SK-N-SH (cell line): ENCODE measurements around the gene CTXND1. TPM values are rescaled to one million over a fixed set of nuclear protein-coding genes. Genes with fewer than 3 reads are reported as not detected.
"Not testable (repeated sequence)": the region's sequence is repeated elsewhere in the genome, so short reads cannot be mapped to it uniquely, and the experiment has no call there.

ENCODE experiments used
- CTCF ChIA-PET: fragments of 300-600, 350-600 bp; formaldehyde crosslinking; extraction: SDS; loops from one replicate; lab custom pipeline; 2021; lab: Yijun Ruan, JAX
- POLR2A ChIA-PET: fragments of 350-600 bp; sonication (Branson Sonifier 250); formaldehyde crosslinking; extraction: SDS; loops from one replicate; lab custom pipeline; 2020; ENCODE audit warnings: antibody characterized with exemption, inconsistent platforms; lab: Yijun Ruan, JAX
- DNase-seq: peaks from one replicate; pipeline ENCODE4 v3.0.0; 2012
- H2AFZ ChIP-seq: fragments of 200-600 bp; sonication (generic); 2 replicates; pipeline ENCODE4 v1.8.1; 2016; ENCODE audit warnings: antibody characterized with exemption, mild to moderate bottlenecking, low read depth
- H3F3A ChIP-seq: fragments of 200-600 bp; sonication (generic); replicated peaks from 2 replicates; pipeline ENCODE3; 2016; ENCODE audit warnings: antibody characterized with exemption, mild to moderate bottlenecking; ENCODE audit not compliant: insufficient read depth
- H3K27ac ChIP-seq, 2 experiments: fragments of 200-500 bp in 1 of 2; fragments of 200-600 bp in 1 of 2; sonication (Bioruptor generic) in 1 of 2; sonication (generic), shearing (Covaris generic) in 1 of 2; 2 replicates each; pipeline versions ENCODE4 v1.5.1 to v1.6.1; 2014 to 2016; ENCODE audit warnings: low read depth in 2 of 2, inconsistent platforms in 1 of 2, low read length in 1 of 2, mild to moderate bottlenecking in 1 of 2, mixed read lengths in 1 of 2
- H3K27me3 ChIP-seq: fragments of 200-600 bp; sonication (generic), shearing (Covaris generic); 2 replicates; pipeline ENCODE4 v1.6.1; 2016; ENCODE audit warnings: mixed run types; ENCODE audit not compliant: insufficient read depth
- H3K36me3 ChIP-seq, 2 experiments: fragments of 200-500 bp in 1 of 2; fragments of 200-600 bp in 1 of 2; sonication (Bioruptor generic) in 1 of 2; sonication (generic) in 1 of 2; replicated peaks in 1 of 2; 2 replicates each; pipeline versions ENCODE3 to v1.5.1; 2014 to 2016; ENCODE audit warnings: low read length in 1 of 2, mild to moderate bottlenecking in 1 of 2; ENCODE audit not compliant: insufficient read depth in 2 of 2, control insufficient read depth in 1 of 2
- H3K4me1 ChIP-seq, 2 experiments: fragments of 200-500 bp in 1 of 2; fragments of 200-600 bp in 1 of 2; sonication (Bioruptor generic) in 1 of 2; sonication (generic), shearing (Covaris generic) in 1 of 2; 2 replicates each; pipeline versions ENCODE4 v1.5.1 to v1.6.1; 2014 to 2016; ENCODE audit warnings: low read depth in 1 of 2, low read length in 1 of 2, mixed run types in 1 of 2; ENCODE audit not compliant: insufficient read depth in 2 of 2, control insufficient read depth in 1 of 2
- H3K4me2 ChIP-seq: fragments of 200-600 bp; sonication (generic), shearing (Covaris generic); 2 replicates; pipeline ENCODE4 v1.6.1; 2017; ENCODE audit warnings: mixed run types
- H3K4me3 ChIP-seq, 2 experiments: fragments of 200-500 bp in 1 of 2; fragments of 200-600 bp in 1 of 2; sonication (Bioruptor generic) in 1 of 2; sonication (generic), shearing (Covaris generic) in 1 of 2; 2 replicates each; pipeline versions ENCODE4 v1.5.1 to v1.8.1; 2014 to 2016; ENCODE audit warnings: low read depth in 2 of 2, inconsistent platforms in 1 of 2, low read length in 1 of 2, mild to moderate bottlenecking in 1 of 2, mixed read lengths in 1 of 2, moderate library complexity in 1 of 2
- H3K79me2 ChIP-seq: fragments of 200-600 bp; sonication (generic); 2 replicates; pipeline ENCODE4 v1.8.1; 2017; ENCODE audit warnings: mild to moderate bottlenecking; ENCODE audit not compliant: insufficient read depth
- H3K9ac ChIP-seq: fragments of 200-600 bp; sonication (generic); 2 replicates; pipeline ENCODE4 v1.6.1; 2017; ENCODE audit warnings: mixed run types
- H3K9me2 ChIP-seq: fragments of 200-600 bp; sonication (generic); 2 replicates; pipeline ENCODE4 v1.6.1; 2017; ENCODE audit warnings: mixed run types
- H3K9me3 ChIP-seq: fragments of 200-600 bp; sonication (generic); 2 replicates; pipeline ENCODE4 v1.6.1; 2017; ENCODE audit warnings: mixed run types, mild to moderate bottlenecking, moderate library complexity
- H4K20me1 ChIP-seq: fragments of 200-600 bp; sonication (generic); 2 replicates; pipeline ENCODE4 v1.6.1; 2017; ENCODE audit warnings: mild to moderate bottlenecking, mixed run types; ENCODE audit not compliant: insufficient read depth
- CHD2 ChIP-seq: fragments of 150-350 bp; IDR thresholded peaks from 2 replicates; pipeline ENCODE4 v1.6.1; 2018; ENCODE audit warnings: low read length; ENCODE audit not compliant: partially characterized antibody
- ELF1 ChIP-seq: IDR thresholded peaks from 2 replicates; pipeline ENCODE4 v1.4.0; 2012
- EZH2phosphoT487 ChIP-seq: fragments of 200-600 bp; sonication (generic); IDR thresholded peaks from 2 replicates; pipeline ENCODE4 v1.6.1; 2017; ENCODE audit warnings: low read depth, mixed run types, mild to moderate bottlenecking, antibody characterized with exemption, moderate library complexity, borderline replicate concordance
- FOSL2 ChIP-seq: IDR thresholded peaks from 2 replicates; pipeline ENCODE4 v1.4.0; 2012; ENCODE audit warnings: low read depth, mild to moderate bottlenecking, moderate library complexity, borderline replicate concordance
- FOXJ3 ChIP-seq: sonication (generic); formaldehyde crosslinking; IDR thresholded peaks from 2 replicates; pipeline ENCODE4 v1.5.1; 2020; ENCODE audit warnings: mild to moderate bottlenecking, missing genetic modification reagents
- FOXM1 ChIP-seq: IDR thresholded peaks from 2 replicates; pipeline ENCODE4 v1.4.0; 2012; ENCODE audit warnings: low read depth, mild to moderate bottlenecking
- GABPA ChIP-seq: IDR thresholded peaks from 2 replicates; pipeline ENCODE4 v1.4.0; 2012; ENCODE audit warnings: low read depth, mild to moderate bottlenecking
- NFIC ChIP-seq: IDR thresholded peaks from 2 replicates; pipeline ENCODE4 v1.4.0; 2012; ENCODE audit warnings: borderline replicate concordance
- NRF1 ChIP-seq: IDR thresholded peaks from 2 replicates; pipeline ENCODE4 v1.6.1; 2012; ENCODE audit warnings: low read depth, mild to moderate bottlenecking, low read length
- PBX3 ChIP-seq: IDR thresholded peaks from 2 replicates; pipeline ENCODE4; 2012
- RFX5 ChIP-seq: IDR thresholded peaks from 2 replicates; pipeline ENCODE4 v1.6.1; 2012; ENCODE audit warnings: mild to moderate bottlenecking, improper control_type of control experiment, low read length
- RXRA ChIP-seq: IDR thresholded peaks from 2 replicates; pipeline ENCODE4 v1.4.0; 2012; ENCODE audit warnings: low read depth, mild to moderate bottlenecking, borderline replicate concordance
- SIN3A ChIP-seq: IDR thresholded peaks from 2 replicates; pipeline ENCODE4 v1.6.1; 2012; ENCODE audit warnings: low read depth, mild to moderate bottlenecking, low read length, moderate library complexity, borderline replicate concordance
- SMC3 ChIP-seq: IDR thresholded peaks from 2 replicates; pipeline ENCODE4 v1.6.1; 2012; ENCODE audit warnings: low read depth, low read length, improper control_type of control experiment
- TAF1 ChIP-seq: IDR thresholded peaks from 2 replicates; pipeline ENCODE4 v1.6.1; 2012; ENCODE audit warnings: low read depth, mild to moderate bottlenecking, low read length, moderate library complexity, borderline replicate concordance
- TCF12 ChIP-seq: IDR thresholded peaks from 2 replicates; pipeline ENCODE4 v1.4.0; 2012
- TEAD4 ChIP-seq: IDR thresholded peaks from 2 replicates; pipeline ENCODE4 v1.4.0; 2012; ENCODE audit warnings: mild to moderate bottlenecking, borderline replicate concordance; ENCODE audit not compliant: insufficient read depth
- USF1 ChIP-seq: IDR thresholded peaks from 2 replicates; pipeline ENCODE4 v1.4.0; 2012; ENCODE audit warnings: low read depth, borderline replicate concordance
- WGBS: methylation state at CpG from one replicate; pipeline ENCODE4 v1.1.6; 2017; ENCODE audit warnings: low lambda C conversion rate; 5-methylcytosine and 5-hydroxymethylcytosine counted together
- polyA plus RNA-seq, 3 experiments: library from polyadenylated mRNA; depleted of rRNA; stranded (reverse); fragments of >200 nt; gene quantifications; 2 replicates each; pipeline ENCODE4 v1.2.3, GENCODE V29; 2012
- TF ChIP-seq, protein P1 (sequence below): fragments of 150-350 bp; IDR thresholded peaks from 2 replicates; pipeline ENCODE4 v1.6.1; 2016; ENCODE audit warnings: mild to moderate bottlenecking, low read depth, low read length

CTXND1 gene
- polyA plus RNA-seq, 1 of the 3 experiments (the other 2 are of a cell fraction) = not detected

- H3K9ac ChIP-seq, CTCF ChIA-PET, H3K4me2 ChIP-seq, H3K36me3 ChIP-seq, POLR2A ChIA-PET, H3F3A ChIP-seq, H3K4me1 ChIP-seq, H4K20me1 ChIP-seq, H3K27ac ChIP-seq, H2AFZ ChIP-seq, H3K4me3 ChIP-seq, H3K27me3 ChIP-seq, DNase-seq, H3K9me2 ChIP-seq, H3K9me3 ChIP-seq, H3K79me2 ChIP-seq: not testable (repeated sequence)
- 89% methylated on average over 4 of the region's 4 CpGs for WGBS
Measured at GRCh38 chr15:80295777-80296176, 43.8 kb upstream of the CTXND1 start.

- Histone ChIP-seq H3K9me3 (no peaks in the 10 kb centered on the region), H3F3A (no peaks in the 10 kb centered on the region), H3K27me3 (peaks cover 12% of the 10 kb centered on the region; the same call in 1 of the 2 replicates), H3K36me3 (no peaks in the 10 kb centered on the region), H3K4me3 (no peak overlapping the region), H3K9me2 (no peaks in the 10 kb centered on the region), H4K20me1 (no peaks in the 10 kb centered on the region), H3K4me2 (no peak overlapping the region), H3K79me2 (no peaks in the 10 kb centered on the region), H3K9ac (no peak overlapping the region), H3K27ac (no peak overlapping the region), H2AFZ (no peak overlapping the region), H3K4me1 (no peaks in the 10 kb centered on the region)
- ChIA-PET POLR2A (no interaction called here), CTCF (no interaction called here)
- 28% methylated on average over 4 of the region's 4 CpGs for WGBS
- DNase-seq = no peak
- TF ChIP-seq SMC3 (no peak), GABPA (no peak), USF1 (no peak), RXRA (no peak), TCF12 (no peak), RFX5 (no peak), NFIC (no peak), FOXM1 (no peak), TAF1 (no peak), EZH2phosphoT487 (no peak), TEAD4 (no peak), ELF1 (no peak), FOSL2 (no peak), CHD2 (no peak), SIN3A (no peak), FOXJ3 (CRISPR knock-in tag) (no peak), PBX3 (no peak), NRF1 (no peak)
- TF ChIP-seq, protein P1, sequence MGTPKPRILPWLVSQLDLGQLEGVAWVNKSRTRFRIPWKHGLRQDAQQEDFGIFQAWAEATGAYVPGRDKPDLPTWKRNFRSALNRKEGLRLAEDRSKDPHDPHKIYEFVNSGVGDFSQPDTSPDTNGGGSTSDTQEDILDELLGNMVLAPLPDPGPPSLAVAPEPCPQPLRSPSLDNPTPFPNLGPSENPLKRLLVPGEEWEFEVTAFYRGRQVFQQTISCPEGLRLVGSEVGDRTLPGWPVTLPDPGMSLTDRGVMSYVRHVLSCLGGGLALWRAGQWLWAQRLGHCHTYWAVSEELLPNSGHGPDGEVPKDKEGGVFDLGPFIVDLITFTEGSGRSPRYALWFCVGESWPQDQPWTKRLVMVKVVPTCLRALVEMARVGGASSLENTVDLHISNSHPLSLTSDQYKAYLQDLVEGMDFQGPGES = no peak
Measured at GRCh38 chr15:80292079-80292478, 40.1 kb upstream of the CTXND1 start.

DNA sequence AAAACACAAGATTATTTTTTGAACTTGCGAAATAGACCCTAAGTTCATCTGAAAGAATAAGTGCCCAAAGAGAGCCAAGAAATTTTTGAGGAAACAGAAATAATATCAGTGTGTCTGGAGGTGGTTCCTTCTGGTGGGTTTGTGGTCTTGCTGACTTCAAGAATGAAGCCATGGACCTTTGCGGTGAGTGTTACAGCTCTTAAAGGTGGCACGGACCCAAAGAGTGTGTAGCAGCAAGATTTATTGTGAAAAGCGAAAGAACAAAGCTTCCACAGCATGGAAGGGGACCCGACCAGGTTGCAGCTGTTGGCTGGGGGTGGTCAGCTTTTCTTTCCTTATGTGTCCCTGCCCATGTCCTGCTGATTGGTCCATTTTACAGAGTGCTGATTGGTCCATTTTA, 38.9 kb upstream of the CTXND1 start:
- H3K9me3 ChIP-seq, H2AFZ ChIP-seq, H3F3A ChIP-seq, H3K9me2 ChIP-seq, H3K4me3 ChIP-seq, CTCF ChIA-PET, H3K4me2 ChIP-seq, H3K4me1 ChIP-seq, H3K27ac ChIP-seq, H4K20me1 ChIP-seq, H3K36me3 ChIP-seq, POLR2A ChIA-PET, H3K9ac ChIP-seq, H3K79me2 ChIP-seq, DNase-seq: not testable (repeated sequence)
- peaks cover 12% of the 10 kb centered on the region; the same call in 1 of the 2 replicates for H3K27me3 ChIP-seq
- WGBS = 56% methylated on average over 5 of the region's 5 CpGs
